Stimulated activated CD4-positive, alpha-beta T cell treated with anti-CD3 and anti-CD28 coated beads, Interleukin-4, amount 100 ng/mL, for 4 hours (primary cell): ENCODE data around the gene GRM1.

ENCODE experiments used
- DNase-seq, 2 experiments: peaks; one replicate each; pipeline ENCODE4 v3.0.0-alpha.2; 2020

The GRM1 gene

DNA sequence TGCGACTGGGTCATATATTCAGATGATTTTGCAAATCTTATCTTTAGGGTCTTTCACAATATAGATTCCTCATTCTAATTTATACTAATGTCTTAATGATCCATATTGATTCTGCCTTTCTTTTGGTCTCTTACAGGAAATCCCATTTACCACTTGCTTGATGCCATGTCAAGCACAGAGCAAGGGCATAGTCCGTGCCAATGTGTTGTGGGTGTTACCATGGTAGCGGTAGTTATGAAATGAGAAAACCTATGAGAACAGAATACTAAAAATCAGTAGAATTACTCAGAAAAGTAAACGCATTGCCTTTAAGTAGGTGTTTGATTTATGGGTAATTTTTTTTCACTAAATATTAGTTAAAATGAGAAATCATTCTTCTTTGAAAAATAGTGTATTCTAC is 360.9 kb downstream of the GRM1 start:
- no peak for DNase-seq

DNA sequence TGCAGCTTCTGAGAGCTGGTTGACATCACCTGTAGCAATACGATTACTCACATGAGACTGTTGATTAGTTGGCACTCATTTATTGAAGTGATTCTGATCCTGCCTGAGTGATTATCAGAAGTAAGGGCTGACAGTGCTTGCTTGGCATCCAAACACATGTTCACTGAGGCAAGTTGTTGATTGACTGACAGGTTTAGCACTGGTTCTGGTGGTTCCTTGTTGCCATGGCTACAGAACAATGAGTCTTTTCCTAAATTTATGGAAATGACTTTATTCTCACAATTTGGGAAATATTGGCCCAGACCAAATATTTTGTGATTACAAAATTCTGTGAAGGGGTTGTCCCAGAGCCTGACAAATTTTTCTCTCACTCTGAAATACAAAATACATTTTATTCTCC is 368.8 kb downstream of the GRM1 start:
- no peak for DNase-seq

DNA sequence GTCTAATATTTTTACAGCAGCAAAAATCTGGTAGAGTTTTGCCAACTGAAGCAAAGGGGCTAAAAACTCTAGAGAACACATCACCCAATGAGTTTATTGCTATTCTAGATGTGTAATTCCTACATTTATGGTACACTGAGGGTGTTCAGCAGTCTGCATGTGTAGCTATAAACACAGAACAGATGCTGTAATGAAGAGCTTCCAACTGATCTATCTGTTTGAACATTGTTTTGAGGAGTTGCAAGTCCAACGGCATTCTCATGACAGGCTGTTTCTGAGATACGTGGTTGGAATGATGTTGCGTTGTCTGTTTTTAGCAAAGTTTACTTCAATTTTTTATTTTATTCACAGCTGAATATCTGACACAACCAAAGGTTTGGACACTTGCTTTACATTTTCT is 373.6 kb downstream of the GRM1 start:
- no peak for DNase-seq

DNA sequence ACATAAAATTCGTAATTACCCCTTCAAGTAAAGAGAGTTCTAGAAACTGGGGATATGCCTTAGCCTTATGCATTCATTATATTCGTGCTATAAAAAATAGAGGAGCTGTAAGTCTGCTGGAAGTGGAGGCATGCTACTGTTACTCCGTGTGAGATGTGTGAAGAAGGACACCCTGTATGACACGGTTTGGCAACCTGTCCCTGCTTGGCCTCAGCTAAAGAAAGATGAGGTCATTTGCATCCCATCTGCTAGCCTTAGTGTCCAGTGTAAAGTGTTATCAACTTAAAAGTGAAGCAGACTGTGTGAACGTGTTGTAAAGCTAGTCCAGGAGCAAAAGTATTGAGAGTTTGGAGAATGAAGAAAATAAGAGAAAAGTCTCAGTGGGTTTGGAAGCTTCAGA is 379.7 kb downstream of the GRM1 start:
- no peak for DNase-seq

DNA sequence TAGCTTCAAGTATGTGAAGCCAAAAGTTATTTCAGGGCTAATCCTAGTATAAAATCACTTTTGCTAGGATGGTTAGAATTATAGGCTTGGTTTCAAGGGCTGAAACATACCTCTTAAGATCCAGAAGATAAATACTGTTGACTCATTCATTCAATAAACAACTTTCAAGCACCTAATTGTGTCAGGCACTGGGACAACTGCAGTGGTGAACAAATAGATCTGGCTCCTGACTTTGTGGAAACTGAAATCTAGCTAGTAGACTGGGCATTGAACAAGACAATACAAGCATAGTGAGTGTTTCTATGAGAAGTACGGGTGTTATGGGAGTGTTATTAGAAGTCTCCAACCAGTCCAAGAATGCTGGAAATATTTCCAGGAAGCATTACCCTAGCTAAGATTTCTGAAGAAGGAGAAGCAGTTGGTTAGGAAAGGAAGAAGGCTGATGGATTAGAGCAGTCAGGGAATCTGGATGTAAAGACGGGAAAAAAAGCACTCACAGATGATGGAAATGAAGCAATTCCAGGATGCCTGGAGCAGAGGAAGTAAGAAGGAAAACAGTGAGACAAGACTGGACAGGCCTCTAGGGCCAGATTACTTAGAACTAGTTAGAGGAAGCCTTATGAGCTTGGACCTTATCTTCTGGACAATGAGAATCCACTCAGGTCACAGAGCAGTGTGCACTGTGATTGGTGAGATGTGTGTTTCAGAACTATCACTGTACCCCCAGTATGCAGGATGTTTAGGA is 382.2 kb downstream of the GRM1 start:
- no peak for DNase-seq

DNA sequence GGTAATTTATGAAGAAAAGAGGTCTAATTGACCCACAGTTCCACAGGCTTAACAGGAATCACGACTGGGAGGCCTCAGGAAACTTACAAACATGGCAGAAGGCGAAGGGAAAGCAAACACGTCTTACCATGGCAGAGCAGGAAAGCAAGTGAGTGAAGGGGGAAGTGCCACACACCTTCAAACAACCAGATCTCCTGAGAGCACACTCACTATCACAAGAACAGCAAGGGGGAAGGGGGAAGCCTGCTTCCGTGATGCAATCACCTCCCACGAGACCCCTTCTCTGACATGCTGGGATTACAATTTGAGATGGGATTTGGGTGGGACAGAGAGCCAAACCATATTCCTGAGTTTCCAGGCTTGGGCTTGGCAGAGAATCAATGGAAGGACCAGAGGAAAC is 390.7 kb downstream of the GRM1 start:
- no peak for DNase-seq

DNA sequence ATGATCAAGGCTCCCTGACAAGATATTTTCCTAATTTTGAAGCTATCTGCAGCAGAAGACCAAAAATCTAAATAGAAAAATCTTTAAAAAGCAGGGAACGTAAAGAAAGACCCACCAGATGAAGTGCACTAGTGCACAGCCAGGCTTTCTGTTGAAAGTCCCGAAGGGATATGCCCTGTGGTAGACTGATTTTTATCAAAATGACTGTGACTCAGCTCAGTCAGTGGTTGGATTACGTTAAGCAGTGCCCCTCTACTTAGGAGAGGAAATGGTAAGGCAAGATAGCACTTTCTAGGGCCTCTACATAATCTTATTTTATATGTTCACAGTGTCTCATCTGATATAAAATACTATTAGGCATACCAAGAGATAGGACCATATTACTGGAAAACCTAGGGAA is 391.4 kb downstream of the GRM1 start:
- no peak for DNase-seq

DNA sequence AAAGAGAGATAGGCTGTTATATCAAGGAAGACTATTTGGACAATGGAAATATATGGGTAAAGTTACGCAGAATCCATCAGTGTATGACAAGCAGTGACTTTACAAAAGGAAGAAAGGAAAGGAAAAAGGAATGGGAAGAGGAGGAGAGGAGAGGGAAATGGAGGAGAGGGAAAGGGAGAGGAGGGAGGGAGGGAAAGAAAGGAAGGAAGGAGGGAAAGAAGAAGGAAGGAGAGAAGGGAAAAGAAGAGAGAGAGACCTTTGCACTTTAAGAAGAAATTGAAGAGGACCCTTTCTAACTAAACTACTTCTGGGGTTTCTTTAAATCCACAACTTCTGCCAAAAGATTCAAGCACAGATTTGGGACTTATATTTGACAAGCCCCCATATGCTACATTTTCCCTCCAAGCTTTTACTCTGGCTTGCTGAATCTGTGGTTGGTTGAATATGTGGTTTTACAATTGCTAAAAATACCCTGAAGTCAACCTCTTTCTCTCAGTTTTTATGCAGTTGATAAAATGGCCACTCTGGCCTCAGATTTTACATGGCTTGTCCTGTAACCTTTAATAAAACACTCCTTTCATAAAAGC is 394.0 kb downstream of the GRM1 start:
- no peak for DNase-seq

DNA sequence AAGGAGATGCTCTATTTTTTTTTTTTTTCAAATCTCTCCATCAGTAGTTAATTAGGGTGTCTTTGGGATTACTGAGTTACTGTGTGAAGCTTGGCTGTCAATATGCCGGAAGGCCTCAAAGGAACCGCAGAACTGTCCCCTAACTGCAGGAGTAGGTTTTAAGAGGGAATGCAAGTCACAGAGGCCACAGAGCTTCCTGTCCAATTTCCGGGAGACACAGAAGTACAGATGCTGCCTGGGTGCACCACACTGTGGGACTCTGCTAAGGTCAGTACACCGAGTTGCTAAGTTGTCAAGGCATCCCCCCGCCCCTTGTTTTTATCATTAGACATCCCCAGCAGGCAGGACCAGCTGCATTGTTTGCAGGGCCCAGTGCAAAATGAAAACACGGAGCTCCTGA is 394.6 kb downstream of the GRM1 start:
- DNase-seq = no peak

DNA sequence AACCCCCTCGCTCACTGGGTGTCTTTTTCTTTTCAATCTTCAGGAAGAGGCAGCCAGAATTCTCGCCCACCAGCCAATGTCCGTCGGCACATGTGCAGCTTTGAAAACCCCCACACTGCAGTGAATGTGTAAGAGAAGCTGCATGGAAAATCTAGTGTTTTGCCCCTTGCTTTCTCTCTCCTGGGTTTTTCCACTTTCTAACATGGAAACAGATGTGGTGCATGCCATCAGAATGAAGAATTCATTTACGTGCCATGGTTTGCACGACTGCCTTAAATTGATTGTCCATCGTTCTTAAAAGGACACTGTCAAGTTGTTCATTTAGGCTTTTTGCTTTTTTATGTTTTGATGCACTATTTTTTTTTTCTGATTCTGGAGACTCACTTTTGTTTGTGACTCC is 397.7 kb downstream of the GRM1 start:
- DNase-seq = no peak

DNA sequence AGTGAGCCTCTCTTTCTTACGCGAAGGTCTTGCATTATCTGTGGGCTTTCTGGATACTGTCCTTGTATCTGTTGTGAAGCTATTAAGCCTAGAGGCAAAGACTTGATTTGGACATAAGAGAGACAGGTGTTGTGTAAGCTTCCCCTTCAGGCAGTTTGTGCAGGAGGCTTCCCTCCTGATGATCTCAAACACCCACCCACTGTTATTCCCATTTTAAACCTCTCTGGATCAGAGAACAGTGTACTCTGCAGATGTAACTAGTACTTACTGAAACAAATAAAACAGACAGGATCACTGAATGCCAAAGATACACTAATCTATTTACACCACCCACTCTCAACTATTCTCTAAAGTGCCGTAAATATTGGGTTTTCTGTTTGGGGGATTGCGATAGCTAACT is 401.0 kb downstream of the GRM1 start:
- DNase-seq = no peak

DNA sequence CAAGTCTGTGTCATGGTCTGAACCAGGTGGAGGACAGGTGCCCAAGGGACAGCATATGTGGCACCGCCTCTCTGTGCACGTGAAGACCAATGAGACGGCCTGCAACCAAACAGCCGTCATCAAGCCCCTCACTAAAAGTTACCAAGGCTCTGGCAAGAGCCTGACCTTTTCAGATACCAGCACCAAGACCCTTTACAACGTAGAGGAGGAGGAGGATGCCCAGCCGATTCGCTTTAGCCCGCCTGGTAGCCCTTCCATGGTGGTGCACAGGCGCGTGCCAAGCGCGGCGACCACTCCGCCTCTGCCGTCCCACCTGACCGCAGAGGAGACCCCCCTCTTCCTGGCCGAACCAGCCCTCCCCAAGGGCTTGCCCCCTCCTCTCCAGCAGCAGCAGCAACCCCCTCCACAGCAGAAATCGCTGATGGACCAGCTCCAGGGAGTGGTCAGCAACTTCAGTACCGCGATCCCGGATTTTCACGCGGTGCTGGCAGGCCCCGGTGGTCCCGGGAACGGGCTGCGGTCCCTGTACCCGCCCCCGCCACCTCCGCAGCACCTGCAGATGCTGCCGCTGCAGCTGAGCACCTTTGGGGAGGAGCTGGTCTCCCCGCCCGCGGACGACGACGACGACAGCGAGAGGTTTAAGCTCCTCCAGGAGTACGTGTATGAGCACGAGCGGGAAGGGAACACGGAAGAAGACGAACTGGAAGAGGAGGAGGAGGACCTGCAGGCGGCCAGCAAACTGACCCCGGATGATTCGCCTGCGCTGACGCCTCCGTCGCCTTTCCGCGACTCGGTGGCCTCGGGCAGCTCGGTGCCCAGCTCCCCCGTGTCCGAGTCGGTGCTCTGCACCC is 405.2 kb downstream of the GRM1 start:
- DNase-seq = no peak

DNA sequence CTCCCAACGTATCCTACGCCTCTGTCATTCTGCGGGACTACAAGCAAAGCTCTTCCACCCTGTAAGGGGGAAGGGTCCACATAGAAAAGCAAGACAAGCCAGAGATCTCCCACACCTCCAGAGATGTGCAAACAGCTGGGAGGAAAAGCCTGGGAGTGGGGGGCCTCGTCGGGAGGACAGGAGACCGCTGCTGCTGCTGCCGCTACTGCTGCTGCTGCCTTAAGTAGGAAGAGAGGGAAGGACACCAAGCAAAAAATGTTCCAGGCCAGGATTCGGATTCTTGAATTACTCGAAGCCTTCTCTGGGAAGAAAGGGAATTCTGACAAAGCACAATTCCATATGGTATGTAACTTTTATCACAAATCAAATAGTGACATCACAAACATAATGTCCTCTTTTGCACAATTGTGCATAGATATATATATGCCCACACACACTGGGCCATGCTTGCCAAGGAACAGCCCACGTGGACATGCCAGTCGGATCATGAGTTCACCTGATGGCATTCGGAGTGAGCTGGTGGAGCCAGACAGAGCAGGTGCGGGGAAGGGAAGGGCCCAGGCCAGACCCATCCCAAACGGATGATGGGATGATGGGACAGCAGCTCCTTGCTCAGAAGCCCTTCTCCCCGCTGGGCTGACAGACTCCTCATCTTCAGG is 406.0 kb downstream of the GRM1 start:
- DNase-seq = no peak

DNA sequence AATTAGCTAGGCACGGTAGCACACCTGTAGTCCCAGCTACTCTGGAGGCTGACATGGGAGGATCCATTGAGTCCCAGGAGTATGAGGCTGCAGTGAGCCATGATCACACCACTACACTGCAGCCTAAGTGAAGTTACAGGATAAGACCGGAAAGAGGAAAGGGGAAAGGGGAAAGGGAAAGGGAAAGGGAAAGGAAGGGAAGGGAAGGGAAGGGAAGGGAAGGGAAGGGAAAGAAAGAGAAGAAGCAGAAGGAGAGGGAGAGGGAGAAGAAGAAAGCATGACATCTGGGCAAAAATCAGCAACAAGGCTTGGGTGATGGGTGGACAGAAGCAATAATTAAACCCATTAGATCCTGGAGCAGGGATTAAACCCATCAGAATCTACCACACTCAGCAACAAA is 413.0 kb downstream of the GRM1 start:
- no peak for DNase-seq

DNA sequence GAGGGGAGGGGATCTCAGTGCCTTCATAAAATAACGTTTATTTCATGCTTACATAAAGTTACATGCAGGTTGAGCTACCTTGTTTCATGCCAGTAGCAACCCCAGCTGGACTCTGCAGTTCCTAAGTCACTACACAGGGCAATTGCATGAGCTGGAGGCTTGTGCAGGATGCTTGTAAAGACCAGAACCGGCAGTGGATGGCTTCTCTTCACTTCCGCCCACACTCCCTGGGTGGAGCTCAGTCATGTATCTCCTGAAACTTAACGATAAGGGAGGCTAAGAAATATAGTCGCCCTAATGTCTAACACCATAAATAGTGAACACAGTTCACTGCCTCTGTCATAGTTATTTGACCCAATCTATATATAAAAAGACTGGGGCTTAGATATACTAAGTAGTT is 415.3 kb downstream of the GRM1 start:
- no peak for DNase-seq

DNA sequence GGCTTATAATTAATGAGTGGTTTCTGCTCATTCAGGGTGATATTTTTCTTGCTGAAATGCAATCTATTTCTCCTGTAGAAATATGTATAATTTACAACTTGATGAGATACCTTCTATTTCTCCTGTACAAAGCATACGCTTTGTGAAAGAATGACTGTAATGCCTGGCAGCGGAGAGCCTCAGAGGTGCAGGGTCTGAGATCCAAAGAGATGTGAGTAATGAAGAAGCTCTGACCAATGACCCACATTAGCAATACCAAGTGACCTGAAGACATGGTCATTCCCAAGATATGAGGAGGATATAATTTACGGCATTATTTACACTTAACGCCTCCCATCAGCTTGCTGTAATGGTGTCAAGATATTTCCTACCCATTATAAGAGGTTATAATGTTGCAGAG is 416.4 kb downstream of the GRM1 start:
- DNase-seq = no peak

DNA sequence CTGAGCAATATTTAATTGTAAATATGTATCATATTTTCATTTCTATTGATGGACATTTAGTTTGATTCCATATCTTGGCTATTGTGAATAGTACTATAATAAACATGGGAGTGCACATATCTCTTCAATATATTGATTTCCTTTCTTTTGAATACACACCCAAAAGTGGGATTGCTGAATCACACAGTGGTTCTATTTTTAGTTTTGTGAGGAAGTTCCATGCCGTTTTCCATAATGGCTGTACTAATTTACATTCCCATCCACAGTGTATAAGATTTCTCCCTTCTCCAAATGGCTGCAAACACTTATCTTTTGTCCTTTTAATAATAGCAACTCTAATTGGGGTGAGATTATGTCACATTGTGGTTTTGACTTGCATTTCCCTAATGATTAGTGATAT is 428.0 kb downstream of the GRM1 start:
- no peak for DNase-seq

DNA sequence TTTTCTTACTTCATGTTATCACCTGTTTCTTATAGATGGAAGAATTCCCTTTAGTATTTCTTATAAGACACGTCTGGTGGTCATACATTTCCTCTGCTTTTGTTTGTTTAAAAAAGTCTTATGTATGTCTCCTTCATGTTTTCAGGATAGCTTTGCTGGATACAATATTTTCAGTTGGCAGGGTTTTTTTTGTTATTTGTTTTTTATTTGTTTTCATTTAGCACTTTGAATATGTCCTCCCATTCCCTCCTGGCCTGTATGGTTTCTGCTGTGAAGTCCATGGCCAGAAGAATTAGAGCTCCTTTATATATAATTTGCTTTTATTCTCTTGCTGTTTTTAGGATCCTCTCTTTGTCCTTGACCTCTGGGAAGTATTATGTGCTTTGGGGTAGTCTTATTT is 432.1 kb downstream of the GRM1 start:
- DNase-seq = no peak

DNA sequence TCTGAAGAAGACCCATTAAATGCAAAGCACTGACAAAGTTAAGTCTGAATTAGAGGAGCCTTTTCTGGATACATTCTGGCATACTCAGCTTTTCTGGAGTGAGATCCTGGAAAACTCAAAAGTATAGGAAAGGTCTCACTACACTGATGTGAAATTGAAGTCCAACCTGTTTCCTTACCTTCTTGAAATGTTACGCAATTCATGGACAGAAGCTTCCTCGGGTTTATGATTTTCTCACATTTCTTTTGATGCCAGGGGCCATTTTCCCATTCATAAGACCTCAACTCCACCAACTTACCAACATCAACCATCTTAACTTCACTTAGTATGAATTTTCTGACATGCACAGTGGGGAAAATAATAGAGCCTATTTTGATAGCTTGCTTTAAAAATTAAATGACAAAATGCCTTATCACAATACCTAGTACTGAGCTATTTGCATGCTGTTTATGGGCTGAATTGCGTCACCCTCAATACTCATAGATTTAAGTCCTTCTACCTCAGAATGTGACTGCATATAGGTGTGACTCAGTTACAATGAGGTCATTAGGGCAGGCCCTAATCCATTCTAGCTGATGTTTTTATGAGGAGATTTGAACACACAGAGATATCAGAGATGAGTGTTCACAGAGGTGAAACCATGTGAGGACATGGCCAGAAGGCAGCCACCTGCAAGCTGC is 441.4 kb downstream of the GRM1 start:
- DNase-seq = no peak

DNA sequence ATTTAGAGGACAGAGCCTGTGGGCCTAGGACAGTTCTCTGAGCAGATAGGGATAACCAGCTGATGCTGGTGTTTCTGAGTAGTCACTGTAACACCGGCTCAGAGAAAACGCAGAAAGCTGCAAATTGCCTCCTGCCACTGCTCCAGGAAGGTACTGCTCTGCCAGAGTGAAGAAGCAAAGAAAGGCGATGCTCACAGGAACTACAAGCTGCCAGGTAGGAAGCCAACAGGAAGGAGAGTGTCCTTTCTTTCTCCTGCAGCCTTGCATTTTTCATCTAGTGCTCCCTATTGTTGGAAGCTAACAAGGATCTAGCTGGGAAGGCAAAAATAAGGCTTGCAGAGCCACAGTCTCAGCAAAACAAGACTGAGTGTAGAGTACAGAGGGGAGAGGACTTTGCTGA is 444.1 kb downstream of the GRM1 start:
- no peak for DNase-seq

DNA sequence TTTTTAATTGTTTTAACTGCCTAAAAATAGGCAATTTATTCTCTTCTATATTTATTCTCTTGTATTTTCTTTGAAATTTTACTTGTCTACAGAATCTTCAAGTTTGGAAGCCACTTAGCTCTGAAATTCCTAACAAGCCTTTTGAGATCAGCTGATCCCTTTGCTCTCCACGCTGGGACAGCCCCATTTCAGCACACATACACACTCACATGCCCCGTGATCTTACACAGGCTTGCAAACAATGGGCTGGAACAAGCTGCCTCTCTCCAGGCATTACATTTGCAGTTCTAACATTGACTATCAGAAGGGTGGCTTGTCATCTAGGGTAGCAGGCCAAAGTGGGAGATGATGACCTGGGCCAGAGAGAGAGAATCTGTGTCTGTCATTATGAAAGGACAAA is 452.7 kb downstream of the GRM1 start:
- DNase-seq = no peak

DNA sequence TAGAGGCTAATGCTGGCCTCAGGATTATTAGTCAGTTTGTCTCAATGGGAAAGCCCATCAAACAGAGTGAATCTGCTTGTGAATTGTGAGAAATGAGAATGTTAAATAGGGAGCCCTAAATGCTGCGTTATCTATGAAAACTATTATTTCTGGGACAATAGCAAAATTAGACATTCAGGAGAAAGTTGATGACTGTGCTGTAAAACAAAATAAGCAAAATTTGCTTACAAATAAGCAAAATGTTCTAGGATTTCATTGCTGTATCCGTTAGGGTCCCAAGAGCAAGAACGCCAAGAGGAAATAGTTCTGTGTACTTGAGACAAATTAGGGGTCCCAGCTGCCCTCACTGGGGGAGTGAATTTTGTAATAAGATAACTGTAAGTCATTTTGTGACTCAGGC is 455.5 kb downstream of the GRM1 start:
- DNase-seq = no peak
